Progenitor cell of endocrine pancreas (in vitro differentiated cells): ENCODE measurements around the gene SCAND1. TPM values are rescaled to one million over a fixed set of nuclear protein-coding genes. Genes with fewer than 3 reads are reported as not detected.
"Not testable (repeated sequence)": the region's sequence is repeated elsewhere in the genome, so short reads cannot be mapped to it uniquely, and the experiment has no call there.

ENCODE experiments used
- DNase-seq: peaks from one replicate; pipeline ENCODE4 v3.0.0; 2021; ENCODE audit warnings: low spot score; ENCODE audit not compliant: unreplicated experiment
- H3K27ac Mint-ChIP-seq: 2 replicates; pipeline ENCODE4 v1.8.0; 2021; ENCODE audit warnings: mild to moderate bottlenecking, moderate library complexity, mixed read lengths
- H3K27me3 Mint-ChIP-seq: 2 replicates; pipeline ENCODE4 v1.8.0; 2021; ENCODE audit warnings: mixed read lengths
- H3K36me3 Mint-ChIP-seq: 2 replicates; pipeline ENCODE4 v1.8.0; 2022; ENCODE audit warnings: mixed read lengths; ENCODE audit not compliant: insufficient read depth
- H3K4me1 Mint-ChIP-seq: 2 replicates; pipeline ENCODE4 v1.8.0; 2021; ENCODE audit warnings: low read depth, mixed read lengths
- H3K4me3 Mint-ChIP-seq: 2 replicates; pipeline ENCODE4 v1.8.0; 2021; ENCODE audit warnings: low read depth, mild to moderate bottlenecking, moderate library complexity, mixed read lengths
- H3K9me3 Mint-ChIP-seq: 2 replicates; pipeline ENCODE4 v1.8.0; 2021; ENCODE audit warnings: low read depth, mixed read lengths
- total RNA-seq: library from RNA; stranded (reverse); gene quantifications from 2 replicates; pipeline ENCODE4 v1.2.1, GENCODE V29; 2021
- TF ChIP-seq, protein P1 (sequence below): fragments of 200-600 bp; sonication (generic); IDR thresholded peaks from one replicate; pipeline ENCODE4 v1.5.0; 2021; ENCODE audit warnings: antibody characterized with exemption, mild to moderate bottlenecking; ENCODE audit not compliant: unreplicated experiment

The SCAND1 gene
- total RNA-seq, 1 donor from 2014 or later = 73.5 TPM

DNA sequence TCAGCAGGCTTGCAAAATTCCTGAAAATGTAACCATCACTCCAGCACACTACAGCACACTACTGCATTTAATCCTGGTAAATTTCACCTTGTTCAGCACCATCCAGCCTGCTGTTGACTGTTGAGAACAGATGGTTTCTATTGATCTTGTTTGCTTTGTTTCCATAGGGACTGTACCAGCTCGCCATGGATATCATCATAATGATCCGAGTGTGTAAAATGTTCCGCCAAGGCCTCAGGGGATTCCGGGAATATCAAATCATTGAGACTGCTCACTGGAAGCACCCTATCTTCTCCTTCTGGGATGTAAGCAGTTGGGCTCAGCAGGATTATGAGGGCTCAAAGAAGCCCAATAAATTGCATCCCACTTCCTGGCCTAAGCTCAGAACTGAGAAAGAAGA is 18.2 kb upstream of the SCAND1 start:
- TF ChIP-seq, protein P1, sequence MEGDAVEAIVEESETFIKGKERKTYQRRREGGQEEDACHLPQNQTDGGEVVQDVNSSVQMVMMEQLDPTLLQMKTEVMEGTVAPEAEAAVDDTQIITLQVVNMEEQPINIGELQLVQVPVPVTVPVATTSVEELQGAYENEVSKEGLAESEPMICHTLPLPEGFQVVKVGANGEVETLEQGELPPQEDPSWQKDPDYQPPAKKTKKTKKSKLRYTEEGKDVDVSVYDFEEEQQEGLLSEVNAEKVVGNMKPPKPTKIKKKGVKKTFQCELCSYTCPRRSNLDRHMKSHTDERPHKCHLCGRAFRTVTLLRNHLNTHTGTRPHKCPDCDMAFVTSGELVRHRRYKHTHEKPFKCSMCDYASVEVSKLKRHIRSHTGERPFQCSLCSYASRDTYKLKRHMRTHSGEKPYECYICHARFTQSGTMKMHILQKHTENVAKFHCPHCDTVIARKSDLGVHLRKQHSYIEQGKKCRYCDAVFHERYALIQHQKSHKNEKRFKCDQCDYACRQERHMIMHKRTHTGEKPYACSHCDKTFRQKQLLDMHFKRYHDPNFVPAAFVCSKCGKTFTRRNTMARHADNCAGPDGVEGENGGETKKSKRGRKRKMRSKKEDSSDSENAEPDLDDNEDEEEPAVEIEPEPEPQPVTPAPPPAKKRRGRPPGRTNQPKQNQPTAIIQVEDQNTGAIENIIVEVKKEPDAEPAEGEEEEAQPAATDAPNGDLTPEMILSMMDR = no peak
- H3K27ac Mint-ChIP-seq = no peak overlapping the region
- no peaks in the 10 kb centered on the region for H3K36me3 Mint-ChIP-seq
- no peaks in the 10 kb centered on the region for H3K4me1 Mint-ChIP-seq
- no peak for DNase-seq
- H3K9me3 Mint-ChIP-seq = no peaks in the 10 kb centered on the region
- H3K27me3 Mint-ChIP-seq = no peaks in the 10 kb centered on the region
- no peak overlapping the region for H3K4me3 Mint-ChIP-seq

DNA sequence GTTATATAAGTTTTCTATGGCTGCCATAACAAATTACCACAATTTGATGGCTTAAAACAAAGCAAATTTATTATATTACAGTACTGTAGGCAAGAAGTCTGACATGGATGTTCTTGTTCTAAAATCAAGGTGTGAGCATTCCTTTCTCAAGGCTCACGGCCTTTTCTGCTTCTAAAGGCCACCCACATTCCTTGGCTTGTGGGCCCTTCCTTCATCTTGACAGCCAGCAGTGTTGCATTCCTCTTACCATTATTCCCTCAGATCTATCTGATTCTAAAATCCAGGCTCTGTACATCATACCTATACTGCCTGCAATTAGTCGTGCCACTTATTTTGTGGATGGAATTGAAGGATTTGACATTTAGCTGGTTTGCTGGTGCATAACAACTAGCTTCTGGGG is 17.7 kb upstream of the SCAND1 start:
- Mint-ChIP-seq H3K27me3 (no peaks in the 10 kb centered on the region), H3K27ac (no peak overlapping the region)
- DNase-seq = no peak

DNA sequence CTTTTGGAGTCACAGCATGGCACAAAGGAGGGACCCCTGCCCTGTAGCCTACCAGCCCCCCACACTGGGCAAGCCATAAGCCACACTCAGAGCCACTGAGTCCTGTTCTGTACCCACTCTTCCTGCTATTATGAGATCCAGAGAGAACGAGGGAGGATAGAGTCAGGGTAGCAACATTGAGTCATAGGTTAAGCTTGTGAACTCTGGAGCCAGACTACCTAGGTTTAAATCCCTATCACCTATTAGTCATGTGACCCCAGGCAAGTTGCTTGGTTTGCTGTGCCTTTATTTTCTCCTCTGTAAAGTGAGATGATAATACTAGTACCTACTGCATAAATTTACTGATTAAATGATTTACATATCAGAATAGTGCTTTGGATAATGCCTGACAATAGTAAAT is 14.6 kb upstream of the SCAND1 start:
- peaks cover 3% of the 10 kb centered on the region for H3K27me3 Mint-ChIP-seq
- no peaks in the 10 kb centered on the region for H3K9me3 Mint-ChIP-seq
- TF ChIP-seq, protein P1 = no peak
- no peaks in the 10 kb centered on the region for H3K4me1 Mint-ChIP-seq
- no peak overlapping the region for H3K4me3 Mint-ChIP-seq
- DNase-seq = no peak
- no peak overlapping the region for H3K27ac Mint-ChIP-seq
- H3K36me3 Mint-ChIP-seq = no peaks in the 10 kb centered on the region

More for the DNA sequence above, 17.7 kb upstream of the SCAND1 start:
- Mint-ChIP-seq H3K4me1 (no peaks in the 10 kb centered on the region), H3K36me3 (no peaks in the 10 kb centered on the region), H3K4me3 (no peak overlapping the region), H3K9me3 (no peaks in the 10 kb centered on the region)
- TF ChIP-seq, protein P1 = no peak

- no peak for DNase-seq
- TF ChIP-seq, protein P1 = no peak
- H3K27me3 Mint-ChIP-seq = peaks cover 3% of the 10 kb centered on the region
Measured at GRCh38 chr20:35967979-35968640, 13.8 kb upstream of the SCAND1 start, which contains the start of gene CNBD2. CNBD2 (plus strand) TSS chr20:35968590; CDS start chr20:35968763, 173 bp downstream.

DNA sequence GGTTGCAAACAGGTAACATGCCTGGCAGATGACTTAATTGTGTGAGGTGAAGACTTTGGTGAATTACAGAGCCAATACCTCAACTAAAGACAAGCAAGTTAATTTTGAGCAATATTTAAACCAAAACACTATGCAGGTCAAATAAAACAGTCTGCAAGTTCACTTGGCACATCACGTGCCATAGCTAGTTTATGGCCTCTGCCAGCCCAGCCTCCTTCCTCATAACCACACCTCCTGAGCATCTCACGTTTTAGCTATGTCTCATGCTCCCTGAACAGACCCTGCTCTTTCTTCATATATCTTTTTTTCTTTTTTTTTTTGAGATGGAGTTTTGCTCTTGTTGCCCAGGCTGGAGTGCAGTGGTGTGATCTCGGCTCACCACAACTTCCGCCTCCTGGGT is 9.6 kb upstream of the SCAND1 start:
- Mint-ChIP-seq H3K9me3 (peaks cover 3% of the 10 kb centered on the region), H3K4me3 (no peak overlapping the region), H3K27me3 (peaks cover 12% of the 10 kb centered on the region), H3K27ac (no peak overlapping the region), H3K36me3 (no peaks in the 10 kb centered on the region), H3K4me1 (no peaks in the 10 kb centered on the region)
- TF ChIP-seq, protein P1 = no peak
- no peak for DNase-seq

More at GRCh38 chr20:35967979-35968640, 13.8 kb upstream of the SCAND1 start, which contains the start of gene CNBD2:
- Mint-ChIP-seq H3K4me3 (no peak within 1 kb of the TSS), H3K36me3 (no peaks in the 10 kb centered on the region), H3K4me1 (no peaks in the 10 kb centered on the region), H3K27ac (no peak within 1 kb of the TSS), H3K9me3 (no peaks in the 10 kb centered on the region)

- not testable (repeated sequence) for H3K36me3 Mint-ChIP-seq, H3K4me3 Mint-ChIP-seq, H3K27me3 Mint-ChIP-seq, H3K27ac Mint-ChIP-seq, H3K9me3 Mint-ChIP-seq, H3K4me1 Mint-ChIP-seq, DNase-seq
Measured at GRCh38 chr20:35959291-35959690, 5.0 kb upstream of the SCAND1 start.
